ENCODE data around the gene BLTP2.
"Not testable (repeated sequence)": the region's sequence is repeated elsewhere in the genome, so short reads cannot be mapped to it uniquely, and the experiment has no call there.

BLTP2 gene

GRCh38 chr17:28644787-28645575 lies at the start of gene BLTP2:
Gene BLTP2, minus strand, starts transcription at chr17:28645158. Its CDS starts 102 bp downstream, at chr17:28645056.
- peak; percentile 85 to 93 for DNase-seq (ENCODE audit: extremely low read depth in 1 of 2, low read depth in 1 of 2)

- no peak for DNase-seq (ENCODE audit: extremely low read depth in 1 of 2, low read depth in 1 of 2)
Observed at GRCh38 chr17:28693869-28694268, 48.9 kb upstream of the BLTP2 start.

DNA sequence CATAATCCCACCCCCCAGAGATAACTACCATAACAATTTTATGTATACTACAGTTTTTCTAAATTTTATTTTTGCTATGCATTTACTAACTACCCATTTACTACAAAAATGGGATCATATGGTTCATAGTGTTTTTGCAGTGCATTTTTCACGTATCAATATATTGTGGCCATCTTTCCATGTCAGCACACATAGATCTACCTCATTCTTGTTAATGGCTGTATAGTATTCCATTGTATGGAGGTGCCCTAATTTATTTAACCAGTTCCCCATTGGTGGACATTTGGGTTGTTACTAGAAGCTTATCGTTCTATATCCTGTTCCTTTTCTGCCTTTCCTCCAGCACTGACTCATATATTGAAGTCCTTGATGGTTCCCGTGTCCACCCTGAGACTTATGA lies 44.1 kb upstream of the BLTP2 start:
- no peak for DNase-seq (ENCODE audit: extremely low read depth in 1 of 2, low read depth in 1 of 2)

DNA sequence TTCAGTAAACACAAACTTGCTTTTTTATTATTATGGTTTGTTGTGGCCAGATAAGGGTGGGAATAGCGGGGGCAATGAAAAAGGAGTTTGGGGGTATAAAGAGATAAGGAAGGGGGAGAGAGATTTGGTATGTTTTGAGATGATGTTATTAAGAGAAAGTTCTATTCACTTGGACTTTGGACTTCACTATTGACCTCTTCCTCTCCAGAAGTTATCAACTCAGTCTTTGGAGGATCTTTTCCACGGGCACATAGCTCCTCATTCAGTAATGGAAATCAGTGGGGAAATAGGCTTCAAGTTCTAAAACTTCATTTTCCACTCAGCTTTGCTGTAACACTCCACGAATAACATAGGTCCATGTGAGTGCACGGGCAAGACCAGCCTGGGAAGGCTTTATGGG lies 43.5 kb upstream of the BLTP2 start:
- no peak for DNase-seq (ENCODE audit: extremely low read depth in 1 of 2, low read depth in 1 of 2)

- DNase-seq (ENCODE audit: extremely low read depth in 1 of 2, low read depth in 1 of 2): no peak
Observed at GRCh38 chr17:28686296-28686695, 41.3 kb upstream of the BLTP2 start.

- no peak for DNase-seq (ENCODE audit: extremely low read depth in 1 of 2, low read depth in 1 of 2)
Observed at GRCh38 chr17:28685366-28685765, 40.4 kb upstream of the BLTP2 start.

DNA sequence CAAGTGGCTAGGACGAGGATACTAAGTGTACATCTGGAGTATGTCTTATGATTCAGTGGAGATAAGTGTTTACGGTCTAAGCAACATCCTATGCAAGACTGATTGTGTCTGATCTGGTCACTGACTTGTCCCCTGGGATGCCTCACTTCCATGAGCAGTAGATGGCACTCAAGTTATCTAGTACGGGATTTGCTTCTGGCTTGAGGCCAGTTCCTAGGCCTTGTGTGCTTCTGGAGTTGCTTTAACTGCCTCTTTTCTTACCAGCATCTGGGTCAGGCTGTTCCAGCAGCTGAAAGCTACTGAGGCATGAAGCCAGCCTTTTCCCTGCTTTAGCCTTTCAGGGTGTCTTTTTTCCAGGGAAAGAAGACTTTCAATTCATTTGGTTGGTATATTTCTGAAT lies 40.0 kb upstream of the BLTP2 start:
- DNase-seq (ENCODE audit: extremely low read depth in 1 of 2, low read depth in 1 of 2): no peak

DNA sequence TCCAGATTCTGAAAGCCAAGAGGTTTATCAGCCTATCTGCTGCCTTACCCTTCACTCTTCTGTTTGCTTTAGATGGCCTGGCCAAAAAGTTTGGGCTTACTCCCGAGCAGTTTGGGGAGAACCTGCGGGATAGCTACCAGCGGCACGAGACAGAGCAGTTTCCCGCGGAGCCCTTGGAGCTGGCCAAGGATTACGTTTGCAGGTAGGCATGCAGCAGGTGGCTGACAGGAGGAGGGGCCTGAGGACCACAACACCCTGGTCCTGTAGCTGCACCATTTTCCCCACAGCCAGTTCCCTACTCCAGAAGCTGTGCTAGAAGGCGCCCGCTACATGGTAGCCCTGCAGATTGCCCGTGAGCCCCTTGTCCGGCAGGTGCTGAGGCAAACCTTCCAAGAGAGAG lies 37.7 kb upstream of the BLTP2 start:
- DNase-seq (ENCODE audit: extremely low read depth in 1 of 2, low read depth in 1 of 2): no peak

- DNase-seq (ENCODE audit: extremely low read depth in 1 of 2, low read depth in 1 of 2): no peak
Observed at GRCh38 chr17:28675980-28676379, 31.0 kb upstream of the BLTP2 start.

DNA sequence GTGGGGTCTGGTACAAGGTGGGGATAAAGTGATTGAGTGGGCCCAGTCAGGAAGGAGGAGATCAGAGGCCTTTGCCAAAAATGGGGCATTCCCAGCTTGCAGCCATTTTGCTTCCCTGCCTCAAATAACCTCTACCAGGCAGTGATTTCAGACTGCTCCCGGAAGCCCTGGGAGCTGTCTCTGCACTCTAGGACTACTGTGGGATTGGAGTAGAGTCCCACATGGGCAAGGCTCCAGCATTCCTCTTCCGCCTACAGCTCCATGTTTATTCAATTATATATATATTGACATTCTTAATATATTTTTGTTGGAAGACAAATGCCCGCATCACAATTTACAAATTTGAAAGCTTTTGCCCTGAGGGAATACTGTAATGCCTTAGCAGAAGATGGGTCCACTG lies 30.5 kb upstream of the BLTP2 start:
- DNase-seq (ENCODE audit: extremely low read depth in 1 of 2, low read depth in 1 of 2): no peak

- DNase-seq (ENCODE audit: extremely low read depth in 1 of 2, low read depth in 1 of 2): no peak
Observed at GRCh38 chr17:28669918-28670317, 25.0 kb upstream of the BLTP2 start.

GRCh38 chr17:28667870-28668269 lies 22.9 kb upstream of the BLTP2 start:
- DNase-seq (ENCODE audit: extremely low read depth in 1 of 2, low read depth in 1 of 2): no peak

DNA sequence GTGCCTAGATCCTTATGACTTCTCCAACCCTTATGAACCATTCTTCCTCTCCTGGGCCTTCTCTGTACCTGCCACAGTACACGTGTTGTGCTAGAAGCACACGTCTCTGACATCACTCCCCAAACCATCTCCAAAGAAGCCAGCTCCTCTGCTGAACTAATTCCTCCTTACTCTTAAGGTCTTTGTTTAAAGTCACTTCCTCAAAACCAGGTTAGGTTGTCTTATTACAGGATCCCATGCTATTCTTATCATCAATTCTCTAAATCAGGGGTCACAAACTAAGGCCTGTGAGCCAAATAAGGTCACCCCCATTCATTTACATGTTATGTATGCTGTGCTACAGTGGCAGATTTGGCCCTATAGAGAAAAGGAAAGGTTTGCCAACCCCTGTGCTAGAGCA lies 21.0 kb upstream of the BLTP2 start:
- DNase-seq (ENCODE audit: extremely low read depth in 1 of 2, low read depth in 1 of 2): no peak

DNA sequence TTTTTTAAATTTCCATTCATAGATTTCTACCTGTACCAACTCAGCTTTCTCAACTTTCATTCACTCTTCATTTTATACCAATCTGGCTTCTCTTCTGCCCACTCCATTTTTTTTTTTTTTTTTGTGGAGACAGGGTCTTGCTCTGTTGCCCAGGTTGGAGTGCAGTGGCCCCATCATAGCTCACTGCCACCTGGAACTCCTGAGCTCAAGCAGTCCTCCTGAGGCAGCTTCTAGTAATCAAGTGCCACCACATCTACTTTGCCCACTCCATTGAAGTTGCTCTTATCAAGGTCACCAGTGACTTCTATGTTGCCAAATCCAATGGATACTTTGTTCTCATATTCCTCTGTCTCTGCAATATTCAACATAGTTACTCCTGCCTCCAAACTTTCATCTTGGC lies 18.8 kb upstream of the BLTP2 start:
- no peak for DNase-seq (ENCODE audit: extremely low read depth in 1 of 2, low read depth in 1 of 2)

DNA sequence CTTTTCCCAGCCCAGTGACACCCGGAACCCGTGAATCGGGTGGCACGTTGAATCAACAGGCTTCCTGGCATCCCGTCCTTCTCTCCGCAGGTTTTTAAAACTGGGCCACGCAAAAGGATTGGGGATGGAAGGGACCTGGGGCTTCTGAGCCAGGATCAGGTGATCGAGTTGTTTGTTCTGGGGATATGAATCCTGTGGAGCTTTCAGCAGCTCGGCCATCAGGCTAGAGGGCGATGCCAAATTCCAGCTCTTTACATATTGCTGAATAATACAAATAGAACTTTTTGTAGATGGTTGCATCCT lies 17.5 kb upstream of the BLTP2 start:
- no peak for DNase-seq (ENCODE audit: extremely low read depth in 1 of 2, low read depth in 1 of 2)

GRCh38 chr17:28661635-28662526 lies 16.9 kb upstream of the BLTP2 start, which contains the start of the genes SDF2 and SUPT6H:
Gene SDF2, minus strand, starts transcription at chr17:28661906. Its CDS starts 30 bp downstream, at chr17:28661876.
Gene SUPT6H, plus strand, starts transcription at chr17:28662205. Its CDS starts 11,197 bp downstream, at chr17:28673402.
- DNase-seq (ENCODE audit: extremely low read depth in 1 of 2, low read depth in 1 of 2): peak; percentile 85 to 92

DNA sequence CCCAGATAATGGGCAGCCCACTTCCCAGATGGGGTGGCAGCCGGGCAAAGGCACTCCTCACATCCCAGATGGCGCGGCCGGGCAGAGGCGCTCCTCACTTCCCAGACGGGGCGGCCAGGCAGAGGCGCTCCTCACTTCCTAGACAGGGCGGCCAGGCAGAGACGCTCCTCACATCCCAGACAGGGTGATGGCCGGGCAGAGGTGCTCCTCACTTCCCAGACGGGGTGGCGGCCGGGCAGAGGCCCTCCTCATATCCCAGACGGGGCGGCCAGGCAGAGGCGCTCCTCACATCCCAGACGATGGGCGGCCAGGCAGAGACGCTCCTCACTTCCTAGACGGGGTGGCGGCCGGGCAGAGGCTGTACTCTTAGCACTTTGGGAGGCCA lies 14.5 kb upstream of the BLTP2 start:
- not testable (repeated sequence) for DNase-seq (ENCODE audit: extremely low read depth in 1 of 2, low read depth in 1 of 2)

DNA sequence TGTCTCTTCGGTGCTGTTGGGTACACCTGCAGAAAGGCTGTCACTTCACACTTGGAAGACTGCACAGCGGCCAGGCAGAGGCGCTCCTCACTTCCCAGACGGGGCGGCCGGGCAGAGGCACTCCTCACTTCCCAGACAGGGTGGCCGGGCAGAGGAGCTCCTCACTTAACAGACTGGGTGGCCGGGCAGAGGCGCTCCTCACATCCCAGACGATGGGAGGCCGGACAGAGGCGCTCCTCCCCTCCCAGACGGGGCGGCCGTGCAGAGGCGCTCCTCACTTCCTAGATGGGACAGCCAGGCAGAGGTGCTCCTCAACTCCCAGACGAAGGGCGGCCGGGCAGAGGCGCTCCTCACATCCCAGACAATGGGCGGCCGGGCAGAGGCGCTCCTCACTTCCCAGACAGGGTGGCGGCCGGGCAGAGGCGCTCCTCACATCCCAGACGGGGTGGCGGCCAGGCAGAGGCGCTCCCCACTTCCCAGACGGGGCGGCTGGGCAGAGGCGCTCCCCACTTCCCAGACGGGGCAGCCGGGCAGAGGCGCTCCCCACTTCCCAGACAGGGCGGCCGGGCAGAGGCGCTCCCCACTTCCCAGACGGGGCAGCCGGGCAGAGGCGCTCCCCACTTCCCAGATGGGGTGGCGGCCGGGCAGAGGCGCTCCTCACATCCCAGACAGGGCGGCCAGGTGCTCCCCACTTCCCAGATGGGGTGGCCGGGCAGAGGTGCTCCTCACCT lies 14.0 kb upstream of the BLTP2 start:
- not testable (repeated sequence) for DNase-seq (ENCODE audit: extremely low read depth in 1 of 2, low read depth in 1 of 2)

DNA sequence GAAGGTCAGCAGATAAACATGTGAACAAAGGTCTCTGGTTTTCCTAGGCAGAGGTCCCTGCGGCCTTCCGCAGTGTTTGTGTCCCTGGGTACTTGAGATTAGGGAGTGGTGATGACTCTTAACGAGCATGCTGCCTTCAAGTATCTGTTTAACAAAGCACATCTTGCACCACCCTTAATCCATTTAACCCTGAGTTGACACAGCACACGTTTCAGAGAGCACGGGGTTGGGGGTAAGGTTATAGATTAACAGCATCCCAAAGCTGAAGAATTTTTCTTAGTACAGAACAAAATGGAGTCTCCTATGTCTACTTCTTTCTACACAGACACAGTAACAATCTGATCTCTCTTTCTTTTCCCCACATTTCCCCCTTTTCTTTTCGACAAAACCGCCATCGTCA lies 13.4 kb upstream of the BLTP2 start:
- not testable (repeated sequence) for DNase-seq (ENCODE audit: extremely low read depth in 1 of 2, low read depth in 1 of 2)

DNA sequence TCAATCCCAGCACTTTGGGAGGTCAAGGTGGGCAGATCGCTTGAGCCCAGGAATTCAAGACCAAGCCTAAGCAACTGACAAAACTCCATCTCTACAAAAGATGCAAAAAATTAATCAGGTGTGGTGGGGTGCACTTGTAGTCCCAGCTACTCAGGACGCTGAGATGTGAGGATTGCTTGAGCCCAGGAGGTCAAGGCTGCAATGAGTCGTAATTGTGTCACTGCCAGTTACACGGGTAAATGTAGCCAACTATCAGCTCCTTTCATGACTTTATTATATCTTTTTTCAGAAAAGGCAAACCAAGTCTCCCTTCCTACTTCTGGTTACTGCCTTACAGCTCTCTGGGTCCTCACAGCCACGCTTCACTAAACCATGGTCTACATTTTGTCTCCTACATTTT lies 12.8 kb upstream of the BLTP2 start:
- DNase-seq (ENCODE audit: extremely low read depth in 1 of 2, low read depth in 1 of 2): no peak

DNA sequence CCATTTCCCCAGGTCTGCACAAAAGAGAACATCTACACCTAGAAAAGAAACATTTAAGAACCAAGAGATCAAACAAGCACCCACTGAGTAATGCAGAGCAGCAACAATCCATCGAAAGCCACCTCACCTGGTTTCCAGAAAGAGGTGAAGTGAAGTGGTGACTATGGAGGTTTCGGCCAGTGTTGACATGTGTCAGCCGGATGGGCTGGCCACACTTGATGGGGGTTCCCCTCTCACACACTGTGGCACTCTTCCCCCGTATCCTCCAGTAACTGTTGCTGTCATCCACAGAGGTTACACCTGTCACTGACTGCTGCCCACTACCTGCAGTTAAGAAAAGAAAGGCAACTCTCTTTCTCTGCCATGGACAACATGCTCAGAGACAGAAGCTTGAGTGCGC lies 10.2 kb upstream of the BLTP2 start:
- DNase-seq (ENCODE audit: extremely low read depth in 1 of 2, low read depth in 1 of 2): no peak

Data from activated CD8-positive, alpha-beta memory T cell treated with anti-CD3 and anti-CD28 coated beads for 1 hour (primary cell).